HepG2 (cell line): ENCODE measurements around the gene SLC22A4.

Experiments
- FOXJ3 ChIP-seq: sonication (generic); formaldehyde crosslinking; IDR thresholded peaks from 2 replicates; pipeline ENCODE4 v1.4.0; 2020; ENCODE audit warnings: missing genetic modification reagents, mild to moderate bottlenecking, borderline replicate concordance
- JUNB ChIP-seq: sonication (generic); formaldehyde crosslinking; IDR thresholded peaks from 2 replicates; pipeline ENCODE4 v1.8.0; 2022; ENCODE audit warnings: missing genetic modification reagents, mild to moderate bottlenecking, borderline replicate concordance
- JUND ChIP-seq: sonication (generic); formaldehyde crosslinking; IDR thresholded peaks from 2 replicates; pipeline ENCODE4 v1.8.0; 2022; ENCODE audit warnings: mild to moderate bottlenecking, missing genetic modification reagents
- MAFF ChIP-seq: IDR thresholded peaks from 2 replicates; pipeline ENCODE4 v1.6.1; 2011; ENCODE audit warnings: low read depth, low read length, improper control_type of control experiment
- MYC ChIP-seq: sonication (generic); formaldehyde crosslinking; IDR thresholded peaks from 2 replicates; pipeline ENCODE4 v1.9.0; 2021; ENCODE audit warnings: missing genetic modification reagents, borderline replicate concordance
- NFYB ChIP-seq: sonication (generic); formaldehyde crosslinking; IDR thresholded peaks from 2 replicates; pipeline ENCODE4 v1.4.0; 2020; ENCODE audit warnings: missing genetic modification reagents
- SMAD3 ChIP-seq: sonication (generic); formaldehyde crosslinking; IDR thresholded peaks from 2 replicates; pipeline ENCODE4 v1.4.0; 2020; ENCODE audit warnings: missing genetic modification reagents
- ZEB1 ChIP-seq: IDR thresholded peaks from 2 replicates; pipeline ENCODE4 v1.6.1; 2012; ENCODE audit warnings: mild to moderate bottlenecking, low read depth, inconsistent platforms; ENCODE audit not compliant: insufficient replicate concordance
- ZNF577 ChIP-seq: sonication (generic); formaldehyde crosslinking; IDR thresholded peaks from 2 replicates; pipeline ENCODE4 v1.4.0; 2020; ENCODE audit warnings: mild to moderate bottlenecking, low read depth, missing genetic modification reagents, borderline replicate concordance
- ZNF660 ChIP-seq: sonication (generic); formaldehyde crosslinking; IDR thresholded peaks from 2 replicates; pipeline ENCODE4 v1.5.1; 2020; ENCODE audit warnings: mild to moderate bottlenecking, low read depth, missing genetic modification reagents, borderline replicate concordance
- TF ChIP-seq, protein P1 (sequence below), 2 experiments: IDR thresholded peaks; 2 replicates each; pipeline ENCODE4 v1.6.1; 2011 to 2012; ENCODE audit warnings: low read length in 2 of 2, borderline replicate concordance in 1 of 2, low read depth in 1 of 2, mild to moderate bottlenecking in 1 of 2, moderate library complexity in 1 of 2

DNA sequence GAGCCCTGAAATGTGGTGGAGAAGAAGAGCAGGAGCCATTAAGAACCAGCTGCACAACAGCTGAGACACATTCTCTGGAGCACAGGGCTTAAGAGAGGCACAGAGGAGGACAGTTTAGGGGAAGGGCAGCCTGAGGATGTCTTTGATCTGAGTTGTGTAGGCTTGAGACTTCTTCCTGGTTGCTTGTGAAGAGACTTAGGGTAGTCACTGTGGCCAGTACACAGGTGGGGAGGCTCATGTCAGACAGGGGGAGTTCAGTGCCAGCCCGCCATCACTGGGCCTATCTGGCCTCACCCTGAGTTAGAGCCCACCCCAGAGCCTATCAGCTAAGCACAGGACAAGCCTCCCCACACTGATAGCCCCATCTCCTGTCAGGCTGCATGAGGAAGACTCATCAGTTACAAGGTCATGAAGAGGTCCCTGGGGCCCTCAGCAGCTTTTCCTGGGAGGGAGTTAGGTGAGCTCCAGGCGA, 19.8 kb downstream of the SLC22A4 start:
- TF ChIP-seq MAFF (no peak), NFYB (no peak), FOXJ3 (CRISPR knock-in tag) (no peak), SMAD3 (CRISPR knock-in tag) (no peak), ZNF660 (no peak), ZEB1 (no peak), MYC (CRISPR knock-in tag) (no peak), JUND (CRISPR knock-in tag) (no peak), ZNF577 (CRISPR knock-in tag) (no peak), JUNB (no peak)
- TF ChIP-seq, protein P1, sequence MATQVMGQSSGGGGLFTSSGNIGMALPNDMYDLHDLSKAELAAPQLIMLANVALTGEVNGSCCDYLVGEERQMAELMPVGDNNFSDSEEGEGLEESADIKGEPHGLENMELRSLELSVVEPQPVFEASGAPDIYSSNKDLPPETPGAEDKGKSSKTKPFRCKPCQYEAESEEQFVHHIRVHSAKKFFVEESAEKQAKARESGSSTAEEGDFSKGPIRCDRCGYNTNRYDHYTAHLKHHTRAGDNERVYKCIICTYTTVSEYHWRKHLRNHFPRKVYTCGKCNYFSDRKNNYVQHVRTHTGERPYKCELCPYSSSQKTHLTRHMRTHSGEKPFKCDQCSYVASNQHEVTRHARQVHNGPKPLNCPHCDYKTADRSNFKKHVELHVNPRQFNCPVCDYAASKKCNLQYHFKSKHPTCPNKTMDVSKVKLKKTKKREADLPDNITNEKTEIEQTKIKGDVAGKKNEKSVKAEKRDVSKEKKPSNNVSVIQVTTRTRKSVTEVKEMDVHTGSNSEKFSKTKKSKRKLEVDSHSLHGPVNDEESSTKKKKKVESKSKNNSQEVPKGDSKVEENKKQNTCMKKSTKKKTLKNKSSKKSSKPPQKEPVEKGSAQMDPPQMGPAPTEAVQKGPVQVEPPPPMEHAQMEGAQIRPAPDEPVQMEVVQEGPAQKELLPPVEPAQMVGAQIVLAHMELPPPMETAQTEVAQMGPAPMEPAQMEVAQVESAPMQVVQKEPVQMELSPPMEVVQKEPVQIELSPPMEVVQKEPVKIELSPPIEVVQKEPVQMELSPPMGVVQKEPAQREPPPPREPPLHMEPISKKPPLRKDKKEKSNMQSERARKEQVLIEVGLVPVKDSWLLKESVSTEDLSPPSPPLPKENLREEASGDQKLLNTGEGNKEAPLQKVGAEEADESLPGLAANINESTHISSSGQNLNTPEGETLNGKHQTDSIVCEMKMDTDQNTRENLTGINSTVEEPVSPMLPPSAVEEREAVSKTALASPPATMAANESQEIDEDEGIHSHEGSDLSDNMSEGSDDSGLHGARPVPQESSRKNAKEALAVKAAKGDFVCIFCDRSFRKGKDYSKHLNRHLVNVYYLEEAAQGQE (IDR thresholded peaks at IDR 0.05; ENCODE audit: borderline replicate concordance in 1 of 2, low read depth in 1 of 2, low read length in 2 of 2) = no peak
